ENCODE data around the gene SPATA19. TPM values are rescaled to one million over a fixed set of nuclear protein-coding genes. Genes with fewer than 3 reads are reported as not detected.

Gene SPATA19
- total RNA-seq, 1 experiment from 2014 or later, result not detected

- DNase-seq (ENCODE audit: low read depth), result no peak
- in situ Hi-C loops (cut with HindIII; ENCODE audit: low pct_unique_long_range_greater_than_20kb, low sequenced_read_pairs), result no loop called here
Observed at GRCh38 chr11:133796043-133796795, 49.1 kb downstream of the SPATA19 start.

DNA sequence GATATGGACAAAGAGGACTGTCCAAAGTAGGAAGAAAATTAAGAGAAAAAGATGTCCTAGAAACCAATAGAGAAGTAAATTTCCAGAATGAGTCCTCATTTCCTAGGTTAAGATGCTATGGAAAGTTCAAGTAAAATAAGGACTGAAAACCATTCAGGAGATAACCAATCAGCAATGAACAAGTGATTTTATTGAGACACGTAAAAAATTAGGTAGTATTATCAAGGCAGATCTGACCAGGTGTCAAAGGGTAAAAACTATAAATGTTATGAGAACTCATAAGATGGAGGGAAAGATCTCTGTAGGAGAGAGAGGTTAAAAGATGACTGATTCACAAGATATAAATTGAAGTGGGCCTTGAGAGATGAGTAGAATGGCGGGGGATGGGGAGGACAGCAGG is 50.2 kb downstream of the SPATA19 start:
- in situ Hi-C loops (cut with HindIII; ENCODE audit: low pct_unique_long_range_greater_than_20kb, low sequenced_read_pairs), result no loop called here
- no peak for DNase-seq (ENCODE audit: low read depth)

GRCh38 chr11:133794205-133794604 is 51.1 kb downstream of the SPATA19 start:
- in situ Hi-C loops (cut with HindIII; ENCODE audit: low pct_unique_long_range_greater_than_20kb, low sequenced_read_pairs), result no loop called here
- DNase-seq (ENCODE audit: low read depth), result no peak

GRCh38 chr11:133793271-133794035 is 51.9 kb downstream of the SPATA19 start:
- no peak for DNase-seq (ENCODE audit: low read depth)
- in situ Hi-C loops (cut with HindIII; ENCODE audit: low pct_unique_long_range_greater_than_20kb, low sequenced_read_pairs), result no loop called here

DNA sequence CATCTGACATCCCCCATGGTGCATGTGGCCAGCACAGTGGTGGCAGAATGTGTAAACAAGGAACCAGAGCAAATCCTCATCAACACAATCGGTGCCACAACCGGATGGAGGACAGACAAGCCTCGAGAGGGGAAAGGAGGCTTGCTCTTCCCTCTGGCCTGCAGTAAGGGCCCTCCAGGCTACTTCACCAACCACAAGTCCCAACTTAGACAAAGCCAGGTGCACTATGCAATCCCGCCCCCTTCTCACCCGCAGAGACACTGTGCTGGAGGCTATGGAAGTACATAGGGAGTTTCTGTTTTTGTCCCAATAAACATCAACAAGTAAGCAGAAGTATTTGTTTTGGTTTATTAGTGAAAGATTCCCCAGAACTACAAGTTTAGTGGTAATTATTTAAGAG is 54.3 kb downstream of the SPATA19 start:
- DNase-seq (ENCODE audit: low read depth), result no peak
- in situ Hi-C loops (cut with HindIII; ENCODE audit: low pct_unique_long_range_greater_than_20kb, low sequenced_read_pairs), result no loop called here

Other genes starting within 250 kb of the SPATA19 start
- 0.07 TPM in 1 of 2 replicates, not detected in the other for gene IGSF9B, start 111.5 kb upstream of the SPATA19 start, total RNA-seq (2014; rRNA removed; shearing (Covaris generic); ENCODE audit: low replicate concordance)
- not detected in 2 replicates for gene JAM3, start 223.6 kb upstream of the SPATA19 start, total RNA-seq (2014; rRNA removed; shearing (Covaris generic); ENCODE audit: low replicate concordance)